Measurements from ENCODE around the gene ZNF808. TPM values are rescaled to one million over a fixed set of nuclear protein-coding genes. Genes with fewer than 3 reads are reported as not detected.

ZNF808 gene
- total and polyA plus RNA-seq, 2 of the 4 experiments (the other 2 are of a cell fraction) = 3.6 to 19.9 TPM

- no peak overlapping the region for H3K18ac ChIP-seq (ENCODE audit: low read depth, low read length)
- dilution Hi-C loops (cut with HindIII; ENCODE audit: low sequenced_read_pairs, unreplicated experiment) (no loop called here), in situ Hi-C loops (cut with MboI; ENCODE audit: low sequenced_read_pairs) (no loop called here), intact Hi-C loops (cut with micrococcal nuclease) (no loop called here)
- H3K9ac ChIP-seq (ENCODE audit: low read depth, low read length) = no peak overlapping the region
- ChIA-PET POLR2A (ENCODE audit: unreplicated experiment) (no interaction called here), CTCF (no interaction called here)
- no peak overlapping the region for H4K5ac ChIP-seq (ENCODE audit: low read depth, low read length)
- H3K79me1 ChIP-seq (ENCODE audit: low read depth in 1 of 2, low read length in 2 of 2) = peaks cover 3 to 4% of the 10 kb centered on the region in 2 experiments; a peak in 1 of 4 replicates
- H4K8ac ChIP-seq (ENCODE audit: low read depth in 2 of 2, low read length in 2 of 2) = no peak overlapping the region
- no peaks in the 10 kb centered on the region for H3K27me3 ChIP-seq (ENCODE audit: control insufficient read depth, insufficient read depth, low read length)
- H3K9me3 ChIP-seq (ENCODE audit: control insufficient read depth, insufficient read depth, low read length) = no peaks in the 10 kb centered on the region
- H3K23ac ChIP-seq (ENCODE audit: low read depth, low read length) = no peak overlapping the region
- H3K4me1 ChIP-seq (ENCODE audit: control insufficient read depth, insufficient read depth, low read length) = no peaks in the 10 kb centered on the region
- no peak overlapping the region for H2AK9ac ChIP-seq (replicated peaks; ENCODE audit: low read depth, low read length, poor library complexity)
- H3K36me3 ChIP-seq (ENCODE audit: control insufficient read depth, insufficient read depth, low read length) = peaks cover 12% of the 10 kb centered on the region
- no peak overlapping the region for H2AK5ac ChIP-seq (ENCODE audit: low read depth, low read length)
- no peak for ATAC-seq (ENCODE audit: low read depth)
- no peak overlapping the region for H4K91ac ChIP-seq (ENCODE audit: insufficient read depth, low read depth, low read length)
- H3K4me2 ChIP-seq (ENCODE audit: low read depth, low read length) = no peak overlapping the region
- WGBS, 2 experiments (ENCODE audit: extremely low coverage in 2 of 2, insufficient read length in 1 of 2) = no CpG with 5 or more reads among the region's 5 CpGs
- H3K14ac ChIP-seq (replicated peaks; ENCODE audit: low read depth, low read length) = no peak overlapping the region
- no peak for DNase-seq
- H3K9me1 ChIP-seq (ENCODE audit: insufficient read depth, low read length) = no peaks in the 10 kb centered on the region
- no peak overlapping the region for H2BK120ac ChIP-seq (ENCODE audit: low read depth, low read length)
- H2BK20ac ChIP-seq (ENCODE audit: low read depth, low read length) = no peak overlapping the region
- H3K4me3 ChIP-seq (ENCODE audit: insufficient read depth, low read depth, low read length) = no peak overlapping the region
- H2BK5ac ChIP-seq (ENCODE audit: low read depth, low read length, poor library complexity, severe bottlenecking) = no peak overlapping the region
- no peak overlapping the region for H2BK15ac ChIP-seq (ENCODE audit: low read depth, low read length)
- TF ChIP-seq MAZ (IDR thresholded peaks at IDR 0.05; ENCODE audit: borderline replicate concordance, low read depth, low read length) (no peak), SMC3 (IDR thresholded peaks at IDR 0.05; ENCODE audit: low read depth, low read length) (no peak), CTCF (conservative IDR thresholded peaks at IDR 0.05; ENCODE audit: low read depth, low read length) (no peak), POLR2A (IDR thresholded peaks at IDR 0.05; ENCODE audit: low read depth, low read length) (no peak), NFE2L2 (IDR thresholded peaks at IDR 0.05; ENCODE audit: low read depth, low read length) (no peak), BHLHE40 (IDR thresholded peaks at IDR 0.05; ENCODE audit: low read depth, low read length) (no peak), RAD21 (IDR thresholded peaks at IDR 0.05; ENCODE audit: low read length) (no peak), FOS (IDR thresholded peaks at IDR 0.05; ENCODE audit: low read depth, low read length) (no peak), MAFK (IDR thresholded peaks at IDR 0.05; ENCODE audit: low read depth, low read length) (no peak), CHD1 (IDR thresholded peaks at IDR 0.05; ENCODE audit: low read depth, low read length) (no peak), ELK1 (IDR thresholded peaks at IDR 0.05; ENCODE audit: borderline replicate concordance, low read depth, low read length) (no peak)
- no TSS peak for BruUV-seq (replicated peaks)
- no peak overlapping the region for H3K27ac ChIP-seq (ENCODE audit: insufficient read depth, low read length)
- H2AFZ ChIP-seq (replicated peaks; ENCODE audit: low read length, poor library complexity) = no peak overlapping the region
- H3K56ac ChIP-seq (ENCODE audit: extremely low read depth, insufficient read depth, low read length) = no peak overlapping the region
- H4K20me1 ChIP-seq (ENCODE audit: insufficient read depth, low read length) = no peaks in the 10 kb centered on the region
- H3K4ac ChIP-seq (ENCODE audit: low read depth, low read length) = no peak overlapping the region
Observed at GRCh38 chr19:52590728-52591127, 63.3 kb downstream of the ZNF808 start.

Measured in IMR-90 (cell line).